Activated T-cell treated with anti-CD3 and anti-CD28 coated beads, Interleukin-2, amount 50 U/mL, for 48 hours (primary cell): ENCODE data around the gene LAMP5.

Source experiments
- DNase-seq, 2 experiments: peaks; one replicate each; pipeline ENCODE4 v3.0.0-alpha.2; 2020

LAMP5 gene

GRCh38 chr20:9514461-9515213 is at the start of gene LAMP5:
LAMP5 (plus strand) TSS chr20:9514590; CDS start chr20:9514853, 263 bp downstream.
- no peak for DNase-seq

GRCh38 chr20:9467995-9468394 is 46.4 kb upstream of the LAMP5 start:
- DNase-seq: no peak

GRCh38 chr20:9474835-9475415 is 39.5 kb upstream of the LAMP5 start:
- DNase-seq: no peak

- DNase-seq: no peak
Measured at GRCh38 chr20:9475456-9475855, 38.9 kb upstream of the LAMP5 start.

GRCh38 chr20:9476174-9476573 is 38.2 kb upstream of the LAMP5 start:
- no peak for DNase-seq

- DNase-seq: no peak
Measured at GRCh38 chr20:9476637-9477036, 37.8 kb upstream of the LAMP5 start.

GRCh38 chr20:9478771-9479170 is 35.6 kb upstream of the LAMP5 start:
- DNase-seq: no peak

- DNase-seq: no peak
Measured at GRCh38 chr20:9480066-9480465, 34.3 kb upstream of the LAMP5 start.

GRCh38 chr20:9482180-9482579 is 32.2 kb upstream of the LAMP5 start:
- DNase-seq: no peak

- no peak for DNase-seq
Measured at GRCh38 chr20:9483131-9483530, 31.3 kb upstream of the LAMP5 start.

GRCh38 chr20:9485614-9486340 is 28.6 kb upstream of the LAMP5 start:
- DNase-seq: no peak

GRCh38 chr20:9487231-9487630 is 27.2 kb upstream of the LAMP5 start:
- DNase-seq: no peak

- no peak for DNase-seq
Measured at GRCh38 chr20:9488063-9488462, 26.3 kb upstream of the LAMP5 start.

- no peak for DNase-seq
Measured at GRCh38 chr20:9490161-9490560, 24.2 kb upstream of the LAMP5 start.

- DNase-seq: no peak
Measured at GRCh38 chr20:9490631-9491030, 23.8 kb upstream of the LAMP5 start.

- DNase-seq: no peak
Measured at GRCh38 chr20:9491324-9491723, 23.1 kb upstream of the LAMP5 start.

GRCh38 chr20:9492067-9492466 is 22.3 kb upstream of the LAMP5 start:
- no peak for DNase-seq

GRCh38 chr20:9493803-9494202 is 20.6 kb upstream of the LAMP5 start:
- DNase-seq: no peak

GRCh38 chr20:9495701-9496100 is 18.7 kb upstream of the LAMP5 start:
- DNase-seq: no peak

- DNase-seq: no peak
Measured at GRCh38 chr20:9496155-9496554, 18.2 kb upstream of the LAMP5 start.

- no peak for DNase-seq
Measured at GRCh38 chr20:9498322-9498721, 16.1 kb upstream of the LAMP5 start.

GRCh38 chr20:9499126-9499899 is 15.1 kb upstream of the LAMP5 start:
- DNase-seq: no peak

- DNase-seq: no peak
Measured at GRCh38 chr20:9500121-9500520, 14.3 kb upstream of the LAMP5 start.
